LNCaP clone FGC (cell line): ENCODE data around the gene FH.

Experiments used
- DNase-seq: peaks from one replicate; pipeline ENCODE4 v3.0.0-alpha.2; 2011; ENCODE audit warnings: low read depth
- H3K4me3 ChIP-seq: 2 replicates; pipeline ENCODE4 v1.5.1; 2011; ENCODE audit warnings: mild to moderate bottlenecking, low read depth, low read length, control low read depth
- CTCF ChIP-seq: IDR thresholded peaks from 2 replicates; pipeline ENCODE4 v1.5.1; 2012; ENCODE audit warnings: mild to moderate bottlenecking; ENCODE audit not compliant: control insufficient read depth, insufficient read depth; ENCODE audit errors: extremely low read depth

FH gene

GRCh38 chr1:241479294-241479693 is 40.3 kb downstream of the FH start:
- DNase-seq = no peak
- no peak for TF ChIP-seq CTCF

GRCh38 chr1:241475671-241476070 is 43.9 kb downstream of the FH start:
- no peak for DNase-seq
- H3K4me3 ChIP-seq = no peak overlapping the region
- no peak for TF ChIP-seq CTCF

More at GRCh38 chr1:241479294-241479693, 40.3 kb downstream of the FH start:
- no peak overlapping the region for H3K4me3 ChIP-seq

GRCh38 chr1:241473026-241473425 is 46.5 kb downstream of the FH start:
- H3K4me3 ChIP-seq = no peak overlapping the region
- TF ChIP-seq CTCF = no peak
- no peak for DNase-seq

GRCh38 chr1:241470908-241471590 is 48.5 kb downstream of the FH start:
- H3K4me3 ChIP-seq = no peak overlapping the region
- no peak for DNase-seq
- no peak for TF ChIP-seq CTCF

- no peak for TF ChIP-seq CTCF
- no peak for DNase-seq
- no peak overlapping the region for H3K4me3 ChIP-seq
Measured at GRCh38 chr1:241470361-241470760, 49.2 kb downstream of the FH start.

- no peak overlapping the region for H3K4me3 ChIP-seq
- no peak for DNase-seq
- no peak for TF ChIP-seq CTCF
Measured at GRCh38 chr1:241465673-241466072, 53.9 kb downstream of the FH start.

- no peak for TF ChIP-seq CTCF
- H3K4me3 ChIP-seq = no peak overlapping the region
- no peak for DNase-seq
Measured at GRCh38 chr1:241464985-241465384, 54.6 kb downstream of the FH start.
